Endodermal cell (in vitro differentiated cells): ENCODE results near the gene LRRC27. TPM values are rescaled to one million over a fixed set of nuclear protein-coding genes. Genes with fewer than 3 reads are reported as not detected.

Experiments
- DNase-seq: peaks from one replicate; pipeline ENCODE4 v3.0.0-alpha.2; 2017
- H3K27ac ChIP-seq: 2 replicates; pipeline ENCODE4 v1.5.1; 2013; ENCODE audit warnings: mild to moderate bottlenecking, low read depth, low read length, moderate library complexity
- H3K27me3 ChIP-seq: 2 replicates; pipeline ENCODE4 v1.6.1; 2013; ENCODE audit warnings: mild to moderate bottlenecking, low read length, moderate library complexity; ENCODE audit not compliant: insufficient read depth, control insufficient read depth, poor library complexity, severe bottlenecking
- H3K36me3 ChIP-seq: 2 replicates; pipeline ENCODE4 v1.7.0; 2013; ENCODE audit warnings: mild to moderate bottlenecking, low read length, moderate library complexity; ENCODE audit not compliant: control insufficient read depth, insufficient read depth
- H3K4me1 ChIP-seq: one replicate; pipeline ENCODE4 v1.7.0; 2013; ENCODE audit warnings: low read length; ENCODE audit not compliant: control insufficient read depth, insufficient read depth
- H3K4me3 ChIP-seq: 2 replicates; pipeline ENCODE4 v1.5.1; 2013; ENCODE audit warnings: mild to moderate bottlenecking, low read length, moderate library complexity
- H3K9ac ChIP-seq: 2 replicates; pipeline ENCODE4 v1.6.1; 2013; ENCODE audit warnings: mild to moderate bottlenecking, low read length, moderate library complexity; ENCODE audit not compliant: poor library complexity, severe bottlenecking; ENCODE audit errors: extremely low read depth
- H3K9me3 ChIP-seq: 2 replicates; pipeline ENCODE4 v1.6.1; 2013; ENCODE audit warnings: mild to moderate bottlenecking, low read length, moderate library complexity; ENCODE audit not compliant: control insufficient read depth
- H3K27ac Mint-ChIP-seq: 2 replicates; pipeline ENCODE4 v1.8.0; 2020; ENCODE audit warnings: mixed read lengths
- H3K27me3 Mint-ChIP-seq: 2 replicates; pipeline ENCODE4 v1.8.0; 2021; ENCODE audit warnings: mild to moderate bottlenecking, mixed read lengths; ENCODE audit not compliant: insufficient read depth
- H3K36me3 Mint-ChIP-seq: 2 replicates; pipeline ENCODE4 v1.8.0; 2020; ENCODE audit warnings: low read depth, mixed read lengths
- H3K4me1 Mint-ChIP-seq: 2 replicates; pipeline ENCODE4 v1.8.0; 2020; ENCODE audit warnings: mixed read lengths
- H3K4me3 Mint-ChIP-seq: 2 replicates; pipeline ENCODE4 v1.8.0; 2020; ENCODE audit warnings: mild to moderate bottlenecking, moderate library complexity, mixed read lengths
- H3K9me3 Mint-ChIP-seq: 2 replicates; pipeline ENCODE4 v1.8.0; 2020; ENCODE audit warnings: mild to moderate bottlenecking, mixed read lengths
- CTCF ChIP-seq: fragments of 200-600 bp; sonication (generic); conservative IDR thresholded peaks from 2 replicates; pipeline ENCODE4 v1.5.0; 2021; ENCODE audit warnings: antibody characterized with exemption, mild to moderate bottlenecking
- WGBS, 2 experiments: methylation state at CpG; one replicate each; pipeline versions ENCODE4 v1.1.5 to v1.1.7; 2013; ENCODE audit warnings: missing lambda C conversion rate in 2 of 2, mixed read lengths in 1 of 2; ENCODE audit not compliant: insufficient coverage in 1 of 2, insufficient read length in 1 of 2; 5-methylcytosine and 5-hydroxymethylcytosine counted together
- total RNA-seq, 2 donors: library from RNA; stranded (reverse); fragmentation: NEBNext Ultra II Directional in 1 of 2; extraction: Animal tissue kit (Norgen Biotek cat#: 25700) in 1 of 2; gene quantifications; 2 replicates in 1 of 2; 3 replicates in 1 of 2; pipeline ENCODE4 v1.2.1, GENCODE V29; 2021

Gene LRRC27
- total RNA-seq, 2 donors from 2014 or later: 10.3 to 14.6 TPM

GRCh38 chr10:132419538-132420468 lies 87.8 kb downstream of the LRRC27 start:
- Histone ChIP-seq H3K9ac (no peak overlapping the region), H3K27me3 (no peaks in the 10 kb centered on the region), H3K4me3 (no peak overlapping the region), H3K9me3 (no peaks in the 10 kb centered on the region), H3K36me3 (no peaks in the 10 kb centered on the region), H3K4me1 (peaks cover 11% of the 10 kb centered on the region), H3K27ac (no peak overlapping the region)
- H3K4me1 Mint-ChIP-seq: peaks cover 13% of the 10 kb centered on the region
- TF ChIP-seq CTCF: no peak
- H3K9me3 Mint-ChIP-seq: no peaks in the 10 kb centered on the region
- peak; percentile 80 for DNase-seq
- no peak overlapping the region for H3K4me3 Mint-ChIP-seq
- WGBS, 2 experiments: 89 to 96% methylated on average over 7 to 25 of the region's 25 CpGs
- no peaks in the 10 kb centered on the region for H3K27me3 Mint-ChIP-seq
- no peak overlapping the region for H3K27ac Mint-ChIP-seq
- H3K36me3 Mint-ChIP-seq: peaks cover 5% of the 10 kb centered on the region

GRCh38 chr10:132420469-132420980 lies 88.5 kb downstream of the LRRC27 start:
- Histone ChIP-seq H3K27ac (no peak overlapping the region), H3K4me3 (no peak overlapping the region), H3K4me1 (peaks cover 11% of the 10 kb centered on the region), H3K9me3 (no peaks in the 10 kb centered on the region), H3K9ac (no peak overlapping the region), H3K36me3 (no peaks in the 10 kb centered on the region), H3K27me3 (no peaks in the 10 kb centered on the region)
- no peak overlapping the region for H3K4me3 Mint-ChIP-seq
- peaks cover 13% of the 10 kb centered on the region for H3K4me1 Mint-ChIP-seq
- peaks cover 2% of the 10 kb centered on the region for H3K36me3 Mint-ChIP-seq
- H3K27ac Mint-ChIP-seq: no peak overlapping the region
- peak; percentile 79 for DNase-seq
- TF ChIP-seq CTCF: no peak
- H3K9me3 Mint-ChIP-seq: no peaks in the 10 kb centered on the region
- WGBS, 2 experiments: 44 to 71% methylated on average over 2 to 8 of the region's 8 CpGs
- no peaks in the 10 kb centered on the region for H3K27me3 Mint-ChIP-seq

GRCh38 chr10:132420981-132421846 lies 89.2 kb downstream of the LRRC27 start:
- Histone ChIP-seq H3K27me3 (no peaks in the 10 kb centered on the region), H3K9ac (no peak overlapping the region), H3K27ac (peak overlapping the region; percentile 73), H3K4me1 (peaks cover 11% of the 10 kb centered on the region), H3K36me3 (no peaks in the 10 kb centered on the region), H3K4me3 (no peak overlapping the region), H3K9me3 (no peaks in the 10 kb centered on the region)
- Mint-ChIP-seq H3K9me3 (no peaks in the 10 kb centered on the region), H3K27me3 (no peaks in the 10 kb centered on the region), H3K4me1 (peaks cover 13% of the 10 kb centered on the region), H3K27ac (peak overlapping the region; percentile 13), H3K36me3 (no peaks in the 10 kb centered on the region), H3K4me3 (no peak overlapping the region)
- DNase-seq: no peak
- WGBS, 2 experiments: 77 to 79% methylated on average over 11 to 33 of the region's 33 CpGs
- TF ChIP-seq CTCF: no peak
